Neural crest cell (in vitro differentiated cells): ENCODE data around the gene FNDC8. TPM values are rescaled to one million over a fixed set of nuclear protein-coding genes. Genes with fewer than 3 reads are reported as not detected.
"Not testable (repeated sequence)": the region's sequence is repeated elsewhere in the genome, so short reads cannot be mapped to it uniquely, and the experiment has no call there.

Source experiments
- DNase-seq: peaks from one replicate; pipeline ENCODE4 v3.0.0; 2021; ENCODE audit warnings: low read depth, mixed read lengths, low spot score
- H3K27ac Mint-ChIP-seq: one replicate; pipeline ENCODE4 v1.8.0; 2021; ENCODE audit warnings: mild to moderate bottlenecking, mixed read lengths; ENCODE audit not compliant: unreplicated experiment
- H3K27me3 Mint-ChIP-seq: 2 replicates; pipeline ENCODE4 v1.8.0; 2021; ENCODE audit warnings: low read depth, mild to moderate bottlenecking, mixed read lengths
- H3K36me3 Mint-ChIP-seq: 2 replicates; pipeline ENCODE4 v1.8.0; 2021; ENCODE audit warnings: low read depth, mild to moderate bottlenecking, mixed read lengths
- H3K4me1 Mint-ChIP-seq: 2 replicates; pipeline ENCODE4 v1.8.0; 2021; ENCODE audit warnings: mixed read lengths
- H3K4me3 Mint-ChIP-seq: one replicate; pipeline ENCODE4 v1.8.0; 2021; ENCODE audit warnings: mild to moderate bottlenecking, mixed read lengths
- H3K9me3 Mint-ChIP-seq: 2 replicates; pipeline ENCODE4 v1.8.0; 2021; ENCODE audit warnings: mixed read lengths
- total RNA-seq: library from RNA; stranded (reverse); gene quantifications from 2 replicates; pipeline ENCODE4 v1.2.1, GENCODE V29; 2021
- TF ChIP-seq, protein P1 (sequence below): fragments of 200-600 bp; sonication (generic); conservative IDR thresholded peaks from 2 replicates; pipeline ENCODE4 v1.5.0; 2021; ENCODE audit warnings: antibody characterized with exemption, mild to moderate bottlenecking

FNDC8 gene
- total RNA-seq, 1 donor from 2014 or later, result not detected

- Mint-ChIP-seq H3K4me3 (no peak overlapping the region), H3K36me3 (no peaks in the 10 kb centered on the region), H3K27ac (no peak overlapping the region), H3K4me1 (no peaks in the 10 kb centered on the region), H3K9me3 (no peaks in the 10 kb centered on the region), H3K27me3 (peaks cover 16% of the 10 kb centered on the region)
- TF ChIP-seq, protein P1, sequence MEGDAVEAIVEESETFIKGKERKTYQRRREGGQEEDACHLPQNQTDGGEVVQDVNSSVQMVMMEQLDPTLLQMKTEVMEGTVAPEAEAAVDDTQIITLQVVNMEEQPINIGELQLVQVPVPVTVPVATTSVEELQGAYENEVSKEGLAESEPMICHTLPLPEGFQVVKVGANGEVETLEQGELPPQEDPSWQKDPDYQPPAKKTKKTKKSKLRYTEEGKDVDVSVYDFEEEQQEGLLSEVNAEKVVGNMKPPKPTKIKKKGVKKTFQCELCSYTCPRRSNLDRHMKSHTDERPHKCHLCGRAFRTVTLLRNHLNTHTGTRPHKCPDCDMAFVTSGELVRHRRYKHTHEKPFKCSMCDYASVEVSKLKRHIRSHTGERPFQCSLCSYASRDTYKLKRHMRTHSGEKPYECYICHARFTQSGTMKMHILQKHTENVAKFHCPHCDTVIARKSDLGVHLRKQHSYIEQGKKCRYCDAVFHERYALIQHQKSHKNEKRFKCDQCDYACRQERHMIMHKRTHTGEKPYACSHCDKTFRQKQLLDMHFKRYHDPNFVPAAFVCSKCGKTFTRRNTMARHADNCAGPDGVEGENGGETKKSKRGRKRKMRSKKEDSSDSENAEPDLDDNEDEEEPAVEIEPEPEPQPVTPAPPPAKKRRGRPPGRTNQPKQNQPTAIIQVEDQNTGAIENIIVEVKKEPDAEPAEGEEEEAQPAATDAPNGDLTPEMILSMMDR, result no peak
- DNase-seq, result no peak
These were observed 45.6 kb downstream of the FNDC8 start for GRCh38 chr17:35167046-35167445.

DNA sequence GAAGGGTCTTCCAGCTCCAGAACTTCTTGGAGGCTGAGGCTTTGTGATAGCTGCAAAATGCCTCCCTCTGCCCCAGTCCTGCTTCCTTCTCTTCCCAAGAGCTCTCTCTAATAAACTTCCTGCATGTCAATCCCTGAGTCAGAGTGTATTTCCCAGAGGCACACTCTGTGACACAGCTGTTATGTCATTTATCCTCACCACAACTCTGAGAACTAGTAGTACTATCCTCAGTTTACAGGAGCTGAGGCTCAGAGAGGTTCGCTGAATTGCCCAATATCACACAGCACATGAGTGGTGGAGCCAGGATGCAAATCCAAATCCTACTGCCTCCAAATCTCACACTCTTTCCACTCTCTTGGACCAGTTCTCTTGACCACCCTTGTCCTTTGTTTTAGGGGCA, 46.3 kb downstream of the FNDC8 start:
- TF ChIP-seq, protein P1, result no peak
- Mint-ChIP-seq H3K4me3 (no peak overlapping the region), H3K36me3 (no peaks in the 10 kb centered on the region), H3K9me3 (no peaks in the 10 kb centered on the region), H3K27me3 (peaks cover 13% of the 10 kb centered on the region), H3K27ac (no peak overlapping the region), H3K4me1 (no peaks in the 10 kb centered on the region)
- no peak for DNase-seq

DNA sequence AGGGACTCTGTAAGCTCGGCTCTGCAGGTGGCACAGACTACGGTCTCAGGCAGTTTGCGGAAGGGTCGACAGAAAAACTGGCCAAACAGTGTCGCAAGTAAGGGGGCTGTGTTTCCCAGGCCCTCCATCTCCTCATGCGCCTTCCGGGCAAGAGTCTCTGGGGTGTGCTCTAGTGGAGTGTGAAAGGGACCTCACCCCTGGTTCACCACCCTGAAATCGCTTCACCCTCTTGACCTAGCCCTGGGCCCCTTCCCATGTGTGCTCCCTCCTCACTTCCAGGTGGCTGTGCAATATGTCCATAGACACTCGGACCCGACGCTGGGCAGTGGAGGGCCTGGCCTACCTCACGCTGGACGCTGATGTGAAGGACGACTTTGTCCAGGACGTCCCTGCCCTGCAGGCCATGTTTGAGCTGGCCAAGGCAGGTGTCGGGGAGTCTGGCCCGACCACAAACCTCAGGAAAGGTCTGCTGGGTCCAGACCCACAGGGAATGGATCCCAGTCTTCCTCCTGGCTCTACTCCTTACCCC, 48.5 kb downstream of the FNDC8 start:
- H3K4me3 Mint-ChIP-seq, result no peak overlapping the region
- peaks cover 5% of the 10 kb centered on the region for H3K27me3 Mint-ChIP-seq
- no peak for DNase-seq
- H3K36me3 Mint-ChIP-seq, result no peaks in the 10 kb centered on the region
- no peaks in the 10 kb centered on the region for H3K4me1 Mint-ChIP-seq
- TF ChIP-seq, protein P1, result no peak
- no peak overlapping the region for H3K27ac Mint-ChIP-seq
- H3K9me3 Mint-ChIP-seq, result no peaks in the 10 kb centered on the region

- no peak overlapping the region for H3K4me3 Mint-ChIP-seq
- TF ChIP-seq, protein P1, result no peak
- H3K36me3 Mint-ChIP-seq, result no peaks in the 10 kb centered on the region
- peaks cover 12% of the 10 kb centered on the region for H3K27me3 Mint-ChIP-seq
- no peaks in the 10 kb centered on the region for H3K4me1 Mint-ChIP-seq
- no peak overlapping the region for H3K27ac Mint-ChIP-seq
- H3K9me3 Mint-ChIP-seq, result no peaks in the 10 kb centered on the region
- no peak for DNase-seq
These were observed 49.8 kb downstream of the FNDC8 start for GRCh38 chr17:35170968-35171771.

- H3K4me3 Mint-ChIP-seq, result no peak overlapping the region
- H3K27ac Mint-ChIP-seq, result no peak overlapping the region
- H3K4me1 Mint-ChIP-seq, result no peaks in the 10 kb centered on the region
- DNase-seq, result no peak
- no peaks in the 10 kb centered on the region for H3K36me3 Mint-ChIP-seq
- no peaks in the 10 kb centered on the region for H3K9me3 Mint-ChIP-seq
- TF ChIP-seq, protein P1, result no peak
- peaks cover 13% of the 10 kb centered on the region for H3K27me3 Mint-ChIP-seq
These were observed 50.4 kb downstream of the FNDC8 start for GRCh38 chr17:35171834-35172233.

DNA sequence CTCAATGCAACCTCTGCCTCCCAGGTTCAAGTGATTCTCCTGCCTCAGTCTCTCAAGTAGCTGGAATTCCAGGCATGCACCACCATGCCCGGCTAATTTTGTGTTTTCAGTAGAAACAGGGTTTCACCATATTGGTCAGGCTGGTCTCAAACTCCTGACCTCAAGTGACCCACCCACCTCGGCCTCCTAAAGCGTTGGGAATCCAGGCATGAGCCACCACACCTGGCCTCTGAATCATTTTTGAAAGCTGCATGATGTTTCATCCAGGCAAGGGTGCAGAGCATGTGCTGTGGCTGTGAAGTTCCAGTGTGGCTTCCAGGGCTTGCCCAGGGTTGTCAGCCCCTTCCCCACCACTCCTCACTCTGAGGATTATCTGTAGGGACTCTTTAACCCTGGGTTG, 50.9 kb downstream of the FNDC8 start:
- not testable (repeated sequence) for H3K9me3 Mint-ChIP-seq, H3K4me1 Mint-ChIP-seq, H3K36me3 Mint-ChIP-seq, H3K4me3 Mint-ChIP-seq, DNase-seq, H3K27ac Mint-ChIP-seq
- peaks cover 13% of the 10 kb centered on the region for H3K27me3 Mint-ChIP-seq
